ENCODE data around the gene CDCA4. TPM values are rescaled to one million over a fixed set of nuclear protein-coding genes. Genes with fewer than 3 reads are reported as not detected.

CDCA4 gene
- total and polyA plus RNA-seq, 2 donors (not counting 1 experiment from before 2014, with no cell fraction given) = 6.3 to 11.7 TPM

DNA sequence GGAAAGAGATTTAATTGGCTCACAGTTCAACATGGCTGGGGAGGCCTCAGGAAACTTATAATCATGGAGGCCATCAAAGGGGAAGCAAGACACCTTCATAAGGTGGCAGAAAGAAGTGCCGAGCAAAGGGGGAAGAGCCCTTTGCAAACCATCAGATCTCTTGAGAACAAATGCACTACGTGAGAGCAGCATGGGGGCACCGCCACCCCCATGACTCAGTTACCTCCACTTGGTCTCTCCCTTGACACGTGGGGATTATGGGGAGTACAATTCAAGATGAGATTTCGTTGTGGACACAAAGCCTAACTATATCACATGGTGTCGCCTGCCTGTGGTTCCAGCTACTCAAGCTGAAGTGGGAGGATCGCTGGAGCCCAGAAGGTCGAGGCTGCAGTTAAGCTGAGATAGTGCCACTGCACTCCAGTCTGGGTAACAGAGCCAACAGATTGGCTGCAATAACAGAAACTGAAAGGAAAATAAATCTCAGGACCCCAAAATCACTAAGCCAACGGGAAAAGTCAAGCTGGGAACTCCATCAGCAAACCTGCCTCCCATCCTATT, 10.0 kb upstream of the CDCA4 start:
- no peak for ATAC-seq (ENCODE audit: low read depth)
- Histone ChIP-seq H3K27me3 (replicated peaks in 1 of 4; ENCODE audit: control extremely low read depth in 1 of 4, control insufficient read depth in 3 of 4, insufficient read depth in 4 of 4, low read length in 3 of 4) (no peaks in the 10 kb centered on the region), H3K9me3 (ENCODE audit: control extremely low read depth in 1 of 3, control insufficient read depth in 2 of 3, insufficient read depth in 1 of 3, low read length in 2 of 3) (no peaks in the 10 kb centered on the region), H3K9ac (ENCODE audit: low read length) (no peak overlapping the region), H3K79me2 (ENCODE audit: control insufficient read depth, insufficient read depth, low read length) (no peaks in the 10 kb centered on the region), H3K4me3 (ENCODE audit: control extremely low read depth in 1 of 5, extremely low read depth in 1 of 5, insufficient read depth in 1 of 5, low read depth in 2 of 5, low read length in 4 of 5) (no peak overlapping the region), H3K36me3 (replicated peaks in 1 of 2; ENCODE audit: control extremely low read depth in 1 of 2, control insufficient read depth in 1 of 2, extremely low read depth in 1 of 2, insufficient read depth in 2 of 2, low read length in 1 of 2) (no peaks in the 10 kb centered on the region), H2AFZ (ENCODE audit: insufficient read depth, low read depth, low read length, poor library complexity, severe bottlenecking) (no peak overlapping the region), H3K4me1 (ENCODE audit: control insufficient read depth in 2 of 2, insufficient read depth in 2 of 2, low read length in 2 of 2) (peaks cover 6 to 9% of the 10 kb centered on the region in 2 donors), H3K4me2 (replicated peaks; ENCODE audit: low read depth, low read length, poor library complexity, severe bottlenecking) (no peak overlapping the region), H4K20me1 (ENCODE audit: control insufficient read depth, insufficient read depth, low read length, poor library complexity, severe bottlenecking) (no peaks in the 10 kb centered on the region), H3K27ac (ENCODE audit: low read length in 2 of 2) (no peak overlapping the region)
- Mint-ChIP-seq H3K9me3 (ENCODE audit: insufficient read depth) (no peaks in the 10 kb centered on the region), H3K4me1 (peaks cover 19% of the 10 kb centered on the region), H3K27me3 (no peaks in the 10 kb centered on the region), H3K4me3 (no peak overlapping the region), H3K27ac (no peak overlapping the region)
- ChIA-PET POLR2A (no interaction called here), CTCF (interaction anchor here (3.8 kb wide), 1 partner anchor 14 kb away, joined by 31 read pairs; no protein-coding TSS in a partner anchor)
- no peak for DNase-seq
- 94% methylated on average over 9 of the region's 9 CpGs for WGBS (ENCODE audit: insufficient coverage)
- intact Hi-C loops (cut with micrococcal nuclease) = no loop called here
- TF ChIP-seq, protein P1, sequence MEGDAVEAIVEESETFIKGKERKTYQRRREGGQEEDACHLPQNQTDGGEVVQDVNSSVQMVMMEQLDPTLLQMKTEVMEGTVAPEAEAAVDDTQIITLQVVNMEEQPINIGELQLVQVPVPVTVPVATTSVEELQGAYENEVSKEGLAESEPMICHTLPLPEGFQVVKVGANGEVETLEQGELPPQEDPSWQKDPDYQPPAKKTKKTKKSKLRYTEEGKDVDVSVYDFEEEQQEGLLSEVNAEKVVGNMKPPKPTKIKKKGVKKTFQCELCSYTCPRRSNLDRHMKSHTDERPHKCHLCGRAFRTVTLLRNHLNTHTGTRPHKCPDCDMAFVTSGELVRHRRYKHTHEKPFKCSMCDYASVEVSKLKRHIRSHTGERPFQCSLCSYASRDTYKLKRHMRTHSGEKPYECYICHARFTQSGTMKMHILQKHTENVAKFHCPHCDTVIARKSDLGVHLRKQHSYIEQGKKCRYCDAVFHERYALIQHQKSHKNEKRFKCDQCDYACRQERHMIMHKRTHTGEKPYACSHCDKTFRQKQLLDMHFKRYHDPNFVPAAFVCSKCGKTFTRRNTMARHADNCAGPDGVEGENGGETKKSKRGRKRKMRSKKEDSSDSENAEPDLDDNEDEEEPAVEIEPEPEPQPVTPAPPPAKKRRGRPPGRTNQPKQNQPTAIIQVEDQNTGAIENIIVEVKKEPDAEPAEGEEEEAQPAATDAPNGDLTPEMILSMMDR (IDR thresholded peaks at IDR 0.05) = no peak
- no peak for TF ChIP-seq EZH2 (IDR thresholded peaks at IDR 0.05; ENCODE audit: borderline replicate concordance, insufficient read depth, low read depth, low read length, poor library complexity, severe bottlenecking)

DNA sequence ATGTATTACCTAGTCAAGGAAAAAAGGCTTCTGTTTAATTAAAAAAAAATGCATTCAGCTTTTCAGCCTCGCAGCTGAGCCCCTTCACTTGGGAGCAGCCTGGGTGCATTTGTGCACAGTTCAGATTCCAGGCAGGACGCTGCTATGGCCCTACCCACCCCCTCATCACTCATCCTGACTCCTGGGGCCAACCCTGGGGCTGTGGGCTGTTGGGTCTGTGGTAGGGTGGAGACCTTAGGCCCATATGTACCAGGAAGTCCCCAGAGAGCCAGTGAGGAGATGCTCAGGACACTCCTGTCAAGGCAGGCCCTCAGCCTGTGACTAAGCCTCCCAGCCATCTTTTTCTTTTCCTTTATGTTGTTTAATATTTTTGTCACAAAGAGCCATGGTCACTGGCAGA, 9.3 kb upstream of the CDCA4 start:
- Histone ChIP-seq H3K4me3 (ENCODE audit: control extremely low read depth in 1 of 5, extremely low read depth in 1 of 5, insufficient read depth in 1 of 5, low read depth in 2 of 5, low read length in 4 of 5) (no peak overlapping the region), H4K20me1 (ENCODE audit: control insufficient read depth, insufficient read depth, low read length, poor library complexity, severe bottlenecking) (no peaks in the 10 kb centered on the region), H2AFZ (ENCODE audit: insufficient read depth, low read depth, low read length, poor library complexity, severe bottlenecking) (no peak overlapping the region), H3K27me3 (replicated peaks in 1 of 4; ENCODE audit: control extremely low read depth in 1 of 4, control insufficient read depth in 3 of 4, insufficient read depth in 4 of 4, low read length in 3 of 4) (no peaks in the 10 kb centered on the region), H3K9me3 (ENCODE audit: control extremely low read depth in 1 of 3, control insufficient read depth in 2 of 3, insufficient read depth in 1 of 3, low read length in 2 of 3) (no peaks in the 10 kb centered on the region), H3K4me2 (replicated peaks; ENCODE audit: low read depth, low read length, poor library complexity, severe bottlenecking) (no peak overlapping the region), H3K79me2 (ENCODE audit: control insufficient read depth, insufficient read depth, low read length) (no peaks in the 10 kb centered on the region), H3K4me1 (ENCODE audit: control insufficient read depth in 2 of 2, insufficient read depth in 2 of 2, low read length in 2 of 2) (peaks cover 6 to 10% of the 10 kb centered on the region in 2 donors), H3K36me3 (replicated peaks in 1 of 2; ENCODE audit: control extremely low read depth in 1 of 2, control insufficient read depth in 1 of 2, extremely low read depth in 1 of 2, insufficient read depth in 2 of 2, low read length in 1 of 2) (no peaks in the 10 kb centered on the region), H3K27ac (ENCODE audit: low read length in 2 of 2) (no peak overlapping the region), H3K9ac (ENCODE audit: low read length) (no peak overlapping the region)
- H3K9me3 Mint-ChIP-seq (ENCODE audit: insufficient read depth) = no peaks in the 10 kb centered on the region
- POLR2A ChIA-PET = no interaction called here
- TF ChIP-seq, protein P1 (IDR thresholded peaks at IDR 0.05) = no peak
- no peak for TF ChIP-seq EZH2 (IDR thresholded peaks at IDR 0.05; ENCODE audit: borderline replicate concordance, insufficient read depth, low read depth, low read length, poor library complexity, severe bottlenecking)
- CTCF ChIA-PET = interaction anchor here (0.7 to 1.0 kb wide), 2 partner anchors 15 to 150 kb away, joined by 3 to 4 read pairs; no protein-coding TSS in a partner anchor
- H3K4me1 Mint-ChIP-seq = peaks cover 23% of the 10 kb centered on the region
- ATAC-seq (ENCODE audit: low read depth) (no peak), DNase-seq (no peak)
- no CpG with 5 or more reads among the region's 2 CpGs for WGBS (ENCODE audit: insufficient coverage)
- H3K27ac Mint-ChIP-seq = no peak overlapping the region
- no peak overlapping the region for H3K4me3 Mint-ChIP-seq
- no peaks in the 10 kb centered on the region for H3K27me3 Mint-ChIP-seq
- intact Hi-C loops (cut with micrococcal nuclease) = no loop called here
